HL-60/S4 (cell line): ENCODE results near the gene PRAMEF17.
"Not testable (repeated sequence)": the region's sequence is repeated elsewhere in the genome, so short reads cannot be mapped to it uniquely, and the experiment has no call there.

Experiments
- in situ Hi-C: fragments of 300-500 bp; cut with MboI; formaldehyde crosslinking; loops from 2 replicates; pipeline ENCODE4 v1.14.3; 2022; ENCODE audit warnings: low sequenced_read_pairs

Gene PRAMEF17, protein sequence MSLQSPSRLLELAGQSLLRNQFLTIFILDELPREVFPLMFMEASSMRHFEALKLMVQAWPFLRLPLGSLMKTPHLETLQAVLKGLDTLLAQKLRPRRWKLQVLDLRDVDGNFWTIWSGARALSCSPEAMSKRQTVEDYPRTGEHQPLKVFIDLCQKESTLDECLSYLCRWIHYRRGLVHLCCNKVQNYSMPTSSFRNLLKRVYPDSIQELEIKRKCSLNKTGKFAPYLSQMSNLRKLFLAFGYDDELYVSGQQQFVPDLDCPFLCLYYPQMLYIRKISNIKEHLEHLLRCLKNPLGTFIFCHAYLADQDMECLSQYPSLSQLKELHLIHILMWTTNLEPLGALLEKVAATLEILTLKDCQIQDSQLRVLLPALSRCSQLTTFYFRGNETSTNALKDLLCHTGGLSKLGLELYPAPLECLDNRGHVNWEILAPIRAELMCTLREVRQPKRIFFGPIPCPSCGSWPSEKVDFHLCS

DNA sequence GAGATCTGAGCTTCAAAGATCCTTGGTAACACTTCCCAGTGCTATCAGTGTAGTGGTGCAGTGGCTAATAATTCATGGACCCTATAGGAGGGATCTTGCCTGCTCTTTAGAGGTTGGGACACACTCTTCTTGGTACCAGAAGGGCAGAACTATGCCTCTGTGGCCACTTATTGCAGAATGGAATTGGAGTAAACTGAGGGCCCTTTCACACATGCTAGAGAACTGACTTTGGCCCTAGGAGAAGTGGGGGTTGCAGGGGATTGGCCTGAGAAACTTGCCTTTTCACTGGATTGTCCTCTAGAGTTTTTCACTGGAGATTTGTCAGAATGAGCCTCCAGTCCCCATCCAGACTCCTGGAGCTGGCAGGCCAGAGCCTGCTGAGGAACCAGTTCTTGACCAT lies at the start of gene PRAMEF17:
PRAMEF17 (plus strand) TSS at position 301 of the 400 bp plus-strand sequence; CDS start at position 327, 26 bp downstream.
- in situ Hi-C loops: not testable (repeated sequence)

DNA sequence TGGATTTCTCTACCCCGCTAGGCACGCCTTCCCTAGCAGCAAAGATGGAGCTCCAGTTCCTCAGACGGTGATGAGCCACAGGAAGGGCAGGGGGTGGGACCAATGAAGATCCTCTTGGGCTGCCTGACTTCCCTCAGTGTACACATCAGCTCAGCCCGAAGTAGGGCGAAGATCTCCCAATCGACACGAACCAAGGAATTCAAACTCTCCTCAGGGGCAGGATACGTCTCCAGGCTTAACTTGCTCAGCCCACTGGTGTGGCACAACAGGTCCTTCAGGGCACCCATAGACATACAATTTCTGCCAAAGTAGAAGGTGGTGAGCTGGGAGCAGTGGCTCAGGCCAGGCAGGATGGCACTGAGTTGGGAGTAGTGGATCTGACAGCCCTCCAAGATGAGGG lies 46.9 kb upstream of the PRAMEF17 start:
- in situ Hi-C loops: not testable (repeated sequence)

DNA sequence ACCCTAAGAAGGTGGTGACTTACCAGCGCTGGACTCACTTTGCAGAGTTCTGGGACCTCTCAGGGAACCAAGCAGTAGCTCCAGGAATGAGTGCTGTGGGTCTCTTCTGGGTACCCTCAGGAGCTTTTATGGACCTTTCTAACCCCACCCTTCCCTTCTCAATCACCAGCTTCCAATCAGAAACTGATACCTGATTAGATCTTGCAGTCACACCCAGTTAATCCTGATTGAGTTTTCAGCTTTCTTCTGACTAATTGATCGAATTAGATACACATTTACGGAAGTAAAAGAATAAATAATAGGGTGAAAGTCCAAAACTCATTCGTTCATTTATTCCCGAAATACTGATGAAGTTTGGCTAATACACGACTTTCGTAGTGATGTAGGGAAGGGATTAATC lies 42.4 kb upstream of the PRAMEF17 start, which contains the start of gene PRAMEF14:
PRAMEF14 (minus strand) TSS at position 101 of the 400 bp plus-strand sequence. CDS start 1,820 bp downstream, outside the sequence.
- in situ Hi-C loops: not testable (repeated sequence)

- in situ Hi-C loops: not testable (repeated sequence)
Observed at GRCh38 chr1:13353476-13353875, 36.0 kb upstream of the PRAMEF17 start.

DNA sequence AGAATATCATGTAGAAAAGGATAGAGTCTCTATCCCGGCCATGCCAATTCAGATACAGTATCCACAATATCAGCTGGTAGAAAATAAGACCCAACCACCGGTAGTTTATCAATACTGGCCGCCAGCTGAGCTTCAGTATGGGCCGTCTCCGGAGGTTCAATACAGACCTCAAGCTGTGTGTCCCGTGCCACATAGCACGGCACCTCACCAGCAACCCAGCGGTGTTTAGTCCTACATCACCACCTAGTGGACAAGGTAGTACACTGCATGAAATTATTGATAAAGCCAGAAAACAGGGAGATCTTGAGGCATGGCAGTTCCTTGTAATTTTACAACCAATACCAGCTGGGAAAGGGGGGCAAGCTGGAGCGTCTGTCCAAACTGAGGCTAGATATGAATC lies 35.0 kb upstream of the PRAMEF17 start:
- in situ Hi-C loops: not testable (repeated sequence)

DNA sequence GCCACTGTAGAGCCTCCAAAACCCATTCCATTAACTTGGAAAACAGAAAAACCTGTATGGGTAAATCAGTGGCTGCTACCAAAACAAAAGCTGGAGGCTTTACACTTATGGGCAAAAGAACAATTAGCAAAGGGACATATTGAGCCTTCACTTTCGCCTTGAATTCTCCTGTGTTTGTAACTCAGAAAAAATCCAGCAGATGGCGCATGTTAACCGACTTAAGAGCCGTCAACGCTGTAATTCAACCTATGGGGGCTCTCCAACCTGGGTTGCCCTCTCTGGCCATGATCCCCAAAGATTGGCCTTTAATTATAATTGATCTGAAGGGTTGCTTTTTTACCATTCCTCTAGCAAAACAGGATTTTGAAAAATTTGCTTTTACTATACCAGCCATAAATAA lies 32.7 kb upstream of the PRAMEF17 start:
- in situ Hi-C loops: not testable (repeated sequence)

GRCh38 chr1:13362364-13362763 lies 27.1 kb upstream of the PRAMEF17 start:
- in situ Hi-C loops: not testable (repeated sequence)

DNA sequence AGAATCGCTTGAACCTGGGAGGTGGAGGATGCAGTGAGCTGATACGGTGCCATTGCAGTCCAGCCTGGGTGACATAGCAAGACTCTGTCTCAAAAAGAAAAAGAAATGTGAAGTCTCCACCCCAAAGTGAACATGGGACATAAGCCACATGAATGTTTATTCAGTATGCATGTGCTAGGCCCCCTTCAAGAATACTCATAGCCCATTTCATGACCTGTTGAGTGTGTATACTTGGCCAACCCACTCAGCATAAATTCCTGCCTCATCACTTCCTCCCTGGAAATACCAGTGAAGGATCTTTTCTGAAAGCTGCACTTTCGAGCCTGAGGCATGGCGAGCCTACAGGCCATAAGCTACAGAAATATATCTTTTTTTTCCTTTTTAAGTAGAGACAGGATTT lies 24.5 kb upstream of the PRAMEF17 start:
- in situ Hi-C loops: not testable (repeated sequence)

DNA sequence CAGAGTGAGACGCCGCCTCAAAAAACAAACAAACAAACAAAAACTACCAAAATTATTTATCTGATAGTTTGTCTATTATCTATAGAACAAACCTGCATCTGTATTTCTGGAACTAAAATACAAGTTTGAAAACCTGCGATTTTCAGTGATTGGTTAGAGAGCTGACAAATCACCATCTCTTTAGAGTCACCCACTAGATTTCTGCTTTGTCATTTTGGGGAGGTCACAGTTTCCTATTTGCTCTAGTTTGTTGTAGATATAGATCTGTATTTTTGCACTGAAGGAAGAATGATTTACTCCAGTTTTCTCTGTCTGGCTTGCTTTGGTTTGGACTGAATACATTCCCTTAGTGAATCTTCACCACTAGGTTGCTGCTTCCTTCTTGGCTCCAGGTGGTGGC lies 22.9 kb upstream of the PRAMEF17 start:
- in situ Hi-C loops: not testable (repeated sequence)

DNA sequence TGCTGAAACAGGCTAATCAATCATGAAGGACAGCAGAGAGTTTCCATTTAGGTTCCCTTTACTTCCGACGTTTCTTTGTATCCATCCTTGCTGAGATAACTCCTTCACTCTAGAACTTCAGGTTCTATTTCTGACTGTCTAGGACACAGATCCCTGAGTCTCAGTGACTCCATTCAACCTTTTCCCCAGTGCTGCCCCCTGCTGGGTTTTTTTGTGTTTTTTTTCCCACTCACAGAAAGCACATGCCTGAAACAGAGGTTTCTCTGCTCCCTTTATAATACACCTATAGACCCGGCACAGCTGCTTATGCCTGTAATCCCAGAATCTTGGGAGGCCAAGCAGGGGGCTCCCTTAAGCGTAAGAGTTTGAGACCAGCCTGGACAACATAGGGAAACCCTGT lies 20.9 kb upstream of the PRAMEF17 start:
- in situ Hi-C loops: not testable (repeated sequence)

DNA sequence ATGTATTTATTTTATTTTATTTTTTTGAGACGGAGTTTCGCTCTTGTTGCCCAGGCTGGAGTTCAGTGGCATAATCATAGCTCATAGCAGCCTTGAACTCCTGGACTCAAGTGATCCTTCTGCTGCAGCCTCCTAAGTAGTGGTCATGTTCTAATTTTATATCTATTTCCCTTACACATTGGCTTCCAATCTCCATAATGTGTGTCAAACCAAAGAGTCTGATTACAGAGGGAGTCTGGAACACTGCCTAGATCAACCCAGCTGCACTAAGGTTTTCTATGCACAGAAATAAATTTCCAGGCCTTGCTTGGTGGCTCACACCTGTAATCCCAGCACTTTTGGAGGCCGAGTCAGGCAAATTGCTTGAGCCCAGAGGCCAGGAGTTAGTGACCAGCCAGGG lies 10.4 kb upstream of the PRAMEF17 start:
- in situ Hi-C loops: not testable (repeated sequence)

DNA sequence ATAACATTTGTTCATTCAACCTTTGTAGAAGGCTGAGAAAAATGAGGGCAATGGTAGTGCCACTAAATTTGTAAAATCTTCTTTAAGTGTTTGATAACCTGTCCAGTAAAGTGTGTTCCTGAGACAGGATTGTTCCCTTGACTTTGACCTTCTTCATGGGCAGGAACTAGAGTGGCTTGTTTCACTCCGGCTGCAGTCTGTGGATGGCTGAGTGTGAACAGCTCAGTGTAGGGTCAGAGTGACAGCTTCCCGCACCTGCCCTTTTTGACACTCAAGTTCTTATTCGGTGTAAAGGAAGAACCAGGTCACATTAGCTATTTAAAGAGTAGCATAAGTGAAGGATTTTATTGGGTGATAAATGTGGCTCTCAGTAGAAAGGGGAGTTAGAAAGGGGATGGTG lies 9.1 kb upstream of the PRAMEF17 start:
- in situ Hi-C loops: not testable (repeated sequence)

- in situ Hi-C loops: not testable (repeated sequence)
Observed at GRCh38 chr1:13393004-13393403, 3.6 kb downstream of the PRAMEF17 start.

DNA sequence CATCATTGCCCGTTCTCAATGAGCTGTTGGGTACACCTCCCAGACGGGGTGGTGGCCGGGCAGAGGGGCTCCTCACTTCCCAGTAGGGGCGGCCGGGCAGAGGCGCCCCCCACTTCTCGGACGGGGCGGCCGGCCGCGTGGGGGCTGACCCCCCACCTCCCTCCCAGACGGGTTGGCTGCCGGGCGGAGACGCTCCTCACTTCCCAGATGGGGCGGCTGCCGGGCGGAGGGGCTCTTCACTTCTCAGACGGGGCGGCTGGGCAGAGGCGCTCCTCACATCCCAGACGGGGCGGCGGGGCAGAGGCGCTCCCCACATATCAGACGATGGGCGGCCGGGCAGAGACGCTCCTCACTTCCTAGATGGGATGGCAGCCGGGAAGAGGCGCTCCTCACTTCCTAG lies 5.3 kb downstream of the PRAMEF17 start:
- in situ Hi-C loops: not testable (repeated sequence)

- in situ Hi-C loops: not testable (repeated sequence)
Observed at GRCh38 chr1:13395311-13395710, 5.9 kb downstream of the PRAMEF17 start.

GRCh38 chr1:13407811-13408210 lies 18.4 kb downstream of the PRAMEF17 start:
- in situ Hi-C loops: no loop called here

- in situ Hi-C loops: not testable (repeated sequence)
Observed at GRCh38 chr1:13410150-13410549, 20.7 kb downstream of the PRAMEF17 start, which contains the start of gene PRAMEF20. TSS of gene PRAMEF20 (plus strand) at chr1:13410450. CDS start at chr1:13416355, 5,905 bp downstream.

- in situ Hi-C loops: no loop called here
Observed at GRCh38 chr1:13430495-13430894, 41.1 kb downstream of the PRAMEF17 start.

DNA sequence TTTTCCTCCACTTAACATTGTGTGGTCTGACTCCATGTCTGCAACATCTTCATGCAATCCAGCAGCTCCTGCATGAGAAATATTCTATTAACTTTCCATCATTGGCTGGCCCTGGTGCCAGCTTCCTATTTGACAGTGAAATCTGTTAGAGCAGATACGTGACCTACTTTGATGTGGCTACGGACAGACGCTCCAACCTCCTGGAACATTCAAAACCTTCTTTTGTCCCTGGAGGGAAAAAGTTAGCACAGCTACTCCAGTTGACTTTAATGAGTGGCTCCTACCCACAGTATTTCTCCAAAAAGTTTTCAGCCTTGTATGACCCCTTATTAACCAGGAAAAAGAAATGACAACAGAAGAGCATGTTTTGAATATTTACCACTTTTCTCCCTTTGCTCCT lies 42.8 kb downstream of the PRAMEF17 start:
- in situ Hi-C loops: no loop called here

GRCh38 chr1:13433694-13434358 lies 44.4 kb downstream of the PRAMEF17 start:
- in situ Hi-C loops: not testable (repeated sequence)

DNA sequence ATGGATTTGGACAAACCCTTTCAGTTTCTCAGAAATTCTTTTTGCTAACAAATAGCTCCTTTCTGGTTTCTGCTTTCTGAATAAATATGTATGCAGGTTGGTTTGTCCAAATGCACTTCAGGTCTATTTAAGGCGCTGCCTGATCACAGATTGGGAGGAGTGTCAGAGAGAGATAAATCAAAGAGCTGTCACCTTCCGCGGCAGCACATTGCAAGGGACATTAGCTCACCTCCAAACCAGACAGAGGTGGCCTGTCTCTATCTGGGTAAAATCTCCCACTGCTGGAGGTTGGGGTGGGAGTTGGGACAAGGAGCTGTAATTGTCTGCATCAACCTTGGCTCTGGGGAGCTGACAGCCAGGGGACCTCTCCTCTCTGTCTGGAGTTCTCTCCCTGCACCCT lies 46.0 kb downstream of the PRAMEF17 start:
- in situ Hi-C loops: no loop called here
